ENCODE measurements around the gene ARHGAP6.
A peak's percentile ranks its signal among the peaks of the same experiment; 100 is the strongest.
"Not testable (repeated sequence)": the region's sequence is repeated elsewhere in the genome, so short reads cannot be mapped to it uniquely, and the experiment has no call there.

ARHGAP6 gene

GRCh38 chrX:11381464-11381863 is 284.3 kb downstream of the ARHGAP6 start:
- DNase-seq = peak; percentile 54

GRCh38 chrX:11380187-11380844 is 285.4 kb downstream of the ARHGAP6 start:
- DNase-seq = no peak

- no peak for DNase-seq
Observed at GRCh38 chrX:11376163-11376562, 289.6 kb downstream of the ARHGAP6 start.

GRCh38 chrX:11375614-11376119 is 290.1 kb downstream of the ARHGAP6 start:
- DNase-seq = no peak

GRCh38 chrX:11374570-11374969 is 291.1 kb downstream of the ARHGAP6 start:
- DNase-seq = no peak

GRCh38 chrX:11371106-11371505 is 294.6 kb downstream of the ARHGAP6 start:
- no peak for DNase-seq

GRCh38 chrX:11367609-11368430 is 297.9 kb downstream of the ARHGAP6 start:
- no peak for DNase-seq

GRCh38 chrX:11366998-11367595 is 298.6 kb downstream of the ARHGAP6 start:
- no peak for DNase-seq

- DNase-seq = no peak
Observed at GRCh38 chrX:11365426-11365825, 300.3 kb downstream of the ARHGAP6 start.

- DNase-seq = no peak
Observed at GRCh38 chrX:11364835-11365234, 300.9 kb downstream of the ARHGAP6 start.

- DNase-seq = not testable (repeated sequence)
Observed at GRCh38 chrX:11363825-11364224, 301.9 kb downstream of the ARHGAP6 start.

- DNase-seq = no peak
Observed at GRCh38 chrX:11363069-11363594, 302.6 kb downstream of the ARHGAP6 start.

- not testable (repeated sequence) for DNase-seq
Observed at GRCh38 chrX:11361666-11362065, 304.1 kb downstream of the ARHGAP6 start.

GRCh38 chrX:11355944-11356343 is 309.8 kb downstream of the ARHGAP6 start:
- not testable (repeated sequence) for DNase-seq

- DNase-seq = no peak
Observed at GRCh38 chrX:11355259-11355909, 310.3 kb downstream of the ARHGAP6 start.

GRCh38 chrX:11352296-11352741 is 313.4 kb downstream of the ARHGAP6 start:
- DNase-seq = no peak

GRCh38 chrX:11351375-11352295 is 314.1 kb downstream of the ARHGAP6 start:
- no peak for DNase-seq

- no peak for DNase-seq
Observed at GRCh38 chrX:11349661-11350337, 315.9 kb downstream of the ARHGAP6 start.

GRCh38 chrX:11349020-11349419 is 316.7 kb downstream of the ARHGAP6 start:
- DNase-seq = no peak

- DNase-seq = no peak
Observed at GRCh38 chrX:11347300-11347699, 318.4 kb downstream of the ARHGAP6 start.

GRCh38 chrX:11346121-11346682 is 319.5 kb downstream of the ARHGAP6 start:
- no peak for DNase-seq

All from activated CD4-positive, alpha-beta T cell treated with anti-CD3 and anti-CD28 coated beads, Interleukin-10, Interleukin-2, amounts not matched to agents 100 ng/mL and 50 ng/mL, durations not matched to agents 16 hours and 8 hours (primary cell).